BLaER1 treated with 17β-estradiol and CSF1 and Interleukin-3, amounts not matched to agents 10 nM and 100 nM (cell line): Measurements from ENCODE around the gene MAT2B.

Experiments
- H3K27ac ChIP-seq, 11 experiments: shearing (Covaris generic); formaldehyde crosslinking; 2 replicates each; pipeline ENCODE4 v1.8.1; 2022
- H3K27me3 ChIP-seq, 11 experiments: shearing (Covaris generic); formaldehyde crosslinking; 2 replicates each; pipeline ENCODE4 v1.8.1; 2022
- H3K36me3 ChIP-seq, 11 experiments: shearing (Covaris generic); formaldehyde crosslinking; 2 replicates each; pipeline ENCODE4 v1.8.1; 2022
- H3K4me1 ChIP-seq, 10 experiments: shearing (Covaris generic); formaldehyde crosslinking; 2 replicates each; pipeline ENCODE4 v1.8.1; 2022
- H3K4me2 ChIP-seq, 11 experiments: shearing (Covaris generic); formaldehyde crosslinking; 2 replicates each; pipeline ENCODE4 v1.8.1; 2022
- H3K4me3 ChIP-seq, 10 experiments: shearing (Covaris generic); formaldehyde crosslinking; 2 replicates each; pipeline ENCODE4 v1.8.1; 2022
- H3K9ac ChIP-seq, 11 experiments: shearing (Covaris generic); formaldehyde crosslinking; 2 replicates each; pipeline ENCODE4 v1.8.1; 2022
- H3K9me3 ChIP-seq, 11 experiments: shearing (Covaris generic); formaldehyde crosslinking; replicated peaks in 1 of 11; 2 replicates each; pipeline ENCODE4 v1.8.1; 2022
- H4K20me1 ChIP-seq, 11 experiments: shearing (Covaris generic); formaldehyde crosslinking; 2 replicates each; pipeline ENCODE4 v1.8.1; 2022
- Cebpa-rat ChIP-seq, 11 experiments: shearing (Covaris generic); IDR thresholded peaks; 2 replicates each; pipeline ENCODE4 v1.8.1; 2022

The MAT2B gene

DNA sequence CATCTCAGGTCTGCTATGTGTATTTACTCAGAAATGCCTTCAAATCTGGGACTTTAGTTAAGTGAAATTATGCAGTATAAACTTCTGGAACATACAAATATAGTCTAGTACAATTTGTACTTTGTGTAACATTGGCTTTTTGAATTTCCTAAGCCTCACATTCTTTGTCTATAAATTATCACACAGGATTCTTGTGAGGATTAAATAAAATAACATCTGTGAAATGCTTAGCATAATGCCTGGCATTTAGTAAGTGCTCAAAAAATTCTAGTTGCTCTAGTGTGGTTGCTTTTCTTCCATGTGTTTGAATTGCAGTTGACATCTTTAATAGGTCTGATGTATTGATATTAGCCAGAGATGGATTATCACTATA is 42.4 kb upstream of the MAT2B start:
- no peak for TF ChIP-seq Cebpa-rat (IDR thresholded peaks at IDR 0.05)
- peak overlapping the region in 10 of 11 experiments; percentile 82 to 99 (median 92); a peak in 14 of 22 replicates for H3K4me2 ChIP-seq
- peak overlapping the region in 1 of 11 experiments; percentile 97; a peak in 2 of 22 replicates for H3K9ac ChIP-seq
- peaks cover 18 to 30% (median 23%) of the 10 kb centered on the region in 10 experiments for H3K4me1 ChIP-seq
- 0 out of 20 replicates have a peak overlapping the region, but pooled peaks of 1 of the 10 experiments have one; percentile 88 for H3K4me3 ChIP-seq
- H3K27ac ChIP-seq = peak overlapping the region in 6 of 11 experiments; percentile 19 to 96 (median 90); a peak in 4 of 22 replicates
- H3K27me3 ChIP-seq = no peaks in the 10 kb centered on the region
- H3K36me3 ChIP-seq = peaks cover 0 to 41% (median 33%) of the 10 kb centered on the region in 11 experiments; a peak in 17 of 22 replicates
- no peaks in the 10 kb centered on the region for H3K9me3 ChIP-seq
- H4K20me1 ChIP-seq = 0 out of 22 replicates have a peak, but pooled peaks cover 0 to 8% (median 0%) of the 10 kb centered on the region in 11 experiments

- no peaks in the 10 kb centered on the region for H3K27me3 ChIP-seq
- peaks cover 0 to 8% (median 0%) of the 10 kb centered on the region in 11 experiments; a peak in 1 of 22 replicates for H4K20me1 ChIP-seq
- TF ChIP-seq Cebpa-rat (IDR thresholded peaks at IDR 0.05) = no peak
- peaks cover 7 to 87% (median 77%) of the 10 kb centered on the region in 11 experiments; a peak in 21 of 22 replicates for H3K36me3 ChIP-seq
- peaks cover 0 to 9% (median 4%) of the 10 kb centered on the region in 10 experiments; a peak in 12 of 20 replicates for H3K4me1 ChIP-seq
- no peak overlapping the region for H3K4me2 ChIP-seq
- no peak overlapping the region for H3K9ac ChIP-seq
- H3K27ac ChIP-seq = no peak overlapping the region
- H3K9me3 ChIP-seq = no peaks in the 10 kb centered on the region
- no peak overlapping the region for H3K4me3 ChIP-seq
Observed at GRCh38 chr5:163467682-163468081, 37.7 kb upstream of the MAT2B start.

DNA sequence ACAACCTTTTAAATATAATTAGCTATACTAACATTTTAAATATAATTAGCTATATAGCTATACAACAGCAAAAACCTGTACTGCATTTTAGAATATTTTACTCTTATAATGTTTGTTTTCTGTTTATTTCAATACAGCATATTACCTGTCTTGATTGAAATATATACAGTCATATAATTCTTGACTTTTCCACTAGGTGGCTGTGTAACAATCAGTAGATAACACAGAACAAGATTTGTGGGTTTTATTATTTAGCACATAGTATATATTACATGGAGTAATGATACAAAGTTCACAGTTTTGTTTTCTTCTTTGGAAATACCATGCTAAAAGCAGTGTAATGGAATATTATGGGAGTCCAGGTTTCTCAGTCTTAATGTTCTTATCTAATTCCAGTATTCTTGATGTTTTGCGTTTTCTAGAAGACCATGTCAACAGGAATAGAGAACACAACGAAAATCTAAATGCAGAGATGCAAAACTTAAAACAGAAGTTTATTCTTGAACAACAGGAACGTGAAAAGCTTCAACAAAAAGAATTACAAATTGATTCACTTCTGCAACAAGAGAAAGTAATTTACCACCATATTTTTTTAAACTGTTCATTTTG is 31.7 kb upstream of the MAT2B start:
- H3K4me2 ChIP-seq = no peak overlapping the region

DNA sequence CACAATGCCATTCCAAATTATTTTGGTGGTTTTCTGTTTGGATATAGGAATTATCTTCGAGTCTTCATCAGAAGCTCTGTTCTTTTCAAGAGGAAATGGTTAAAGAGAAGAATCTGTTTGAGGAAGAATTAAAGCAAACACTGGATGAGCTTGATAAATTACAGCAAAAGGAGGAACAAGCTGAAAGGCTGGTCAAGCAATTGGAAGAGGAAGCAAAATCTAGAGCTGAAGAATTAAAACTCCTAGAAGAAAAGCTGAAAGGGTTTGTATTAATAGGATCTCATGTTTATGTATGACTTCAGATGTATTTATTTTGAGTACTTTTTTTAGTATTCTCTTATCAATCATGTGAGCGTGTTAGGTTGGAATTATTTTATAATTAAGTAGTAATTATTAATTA is 30.0 kb upstream of the MAT2B start:
- Histone ChIP-seq H3K36me3 (peaks cover 1 to 100% (median 90%) of the 10 kb centered on the region in 11 experiments; a peak in 21 of 22 replicates), H4K20me1 (peaks cover 0 to 2% (median 0%) of the 10 kb centered on the region in 11 experiments; a peak in 1 of 22 replicates), H3K27me3 (no peaks in the 10 kb centered on the region), H3K4me1 (peaks cover 0 to 10% (median 0%) of the 10 kb centered on the region in 10 experiments; a peak in 2 of 20 replicates), H3K27ac (no peak overlapping the region), H3K4me3 (no peak overlapping the region), H3K9ac (no peak overlapping the region), H3K9me3 (no peaks in the 10 kb centered on the region), H3K4me2 (no peak overlapping the region; a peak in 1 of 22 replicates)
- no peak for TF ChIP-seq Cebpa-rat (IDR thresholded peaks at IDR 0.05)

More for the DNA sequence above, 31.7 kb upstream of the MAT2B start:
- H3K27me3 ChIP-seq = no peaks in the 10 kb centered on the region
- no peak overlapping the region for H3K4me3 ChIP-seq
- no peak for TF ChIP-seq Cebpa-rat (IDR thresholded peaks at IDR 0.05)
- H3K9ac ChIP-seq = no peak overlapping the region
- H3K27ac ChIP-seq = no peak overlapping the region
- H3K9me3 ChIP-seq = no peaks in the 10 kb centered on the region
- H3K36me3 ChIP-seq = peaks cover 7 to 100% (median 91%) of the 10 kb centered on the region in 11 experiments; a peak in 21 of 22 replicates
- peaks cover 0 to 10% (median 0%) of the 10 kb centered on the region in 10 experiments; a peak in 2 of 20 replicates for H3K4me1 ChIP-seq
- peaks cover 0 to 5% (median 0%) of the 10 kb centered on the region in 11 experiments; a peak in 1 of 22 replicates for H4K20me1 ChIP-seq

DNA sequence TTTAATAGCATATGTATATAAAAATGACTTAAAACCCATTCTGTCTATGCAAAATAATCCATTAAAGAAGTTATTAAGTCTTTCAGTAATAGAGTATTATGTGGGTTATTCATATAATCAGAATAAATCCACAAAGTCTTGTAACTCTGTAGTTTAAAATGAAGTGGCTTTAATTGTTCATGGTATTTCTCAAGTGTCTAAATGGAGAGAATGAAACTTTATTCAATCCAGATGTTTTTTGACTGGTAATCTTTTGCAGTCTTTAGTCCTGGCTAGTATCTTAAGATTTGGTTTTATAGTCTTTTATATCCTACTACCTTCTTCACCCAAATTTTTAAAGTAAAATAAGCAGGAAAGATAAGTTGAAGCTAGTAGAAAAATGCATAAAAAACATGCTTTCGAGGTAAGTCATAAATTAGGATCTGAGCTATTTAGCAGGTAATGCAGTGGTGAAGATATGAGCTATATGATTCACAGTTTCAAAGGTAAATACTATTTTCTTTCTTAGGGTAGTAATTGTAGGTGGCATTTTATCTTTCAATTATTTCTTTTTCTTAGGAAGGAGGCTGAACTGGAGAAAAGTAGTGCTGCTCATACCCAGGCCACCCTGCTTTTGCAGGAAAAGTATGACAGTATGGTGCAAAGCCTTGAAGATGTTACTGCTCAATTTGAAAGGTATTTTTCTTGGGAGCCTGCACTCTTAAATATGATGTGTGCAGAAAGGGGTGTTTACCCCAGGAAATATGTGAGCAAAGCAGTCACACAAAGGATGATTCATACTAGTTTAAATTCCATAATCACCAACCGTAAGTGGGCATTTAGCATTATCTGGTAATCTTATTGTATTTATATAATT is 27.1 kb upstream of the MAT2B start:
- Histone ChIP-seq H3K36me3 (peaks cover 0 to 100% (median 82%) of the 10 kb centered on the region in 11 experiments; a peak in 19 of 22 replicates), H3K27me3 (no peaks in the 10 kb centered on the region), H3K9ac (no peak overlapping the region), H4K20me1 (no peaks in the 10 kb centered on the region), H3K9me3 (no peaks in the 10 kb centered on the region), H3K4me1 (peaks cover 0 to 10% (median 0%) of the 10 kb centered on the region in 10 experiments; a peak in 2 of 20 replicates), H3K27ac (no peak overlapping the region), H3K4me2 (no peak overlapping the region), H3K4me3 (no peak overlapping the region)
- no peak for TF ChIP-seq Cebpa-rat (IDR thresholded peaks at IDR 0.05)

- Histone ChIP-seq H3K9ac (no peak overlapping the region), H3K4me2 (no peak overlapping the region)
- TF ChIP-seq Cebpa-rat (IDR thresholded peaks at IDR 0.05) = no peak
Observed at GRCh38 chr5:163478982-163479271, 26.5 kb upstream of the MAT2B start.

GRCh38 chr5:163489055-163489744 is 16.2 kb upstream of the MAT2B start:
- no peak overlapping the region for H3K9ac ChIP-seq
- no peak for TF ChIP-seq Cebpa-rat (IDR thresholded peaks at IDR 0.05)
- H3K4me1 ChIP-seq = no peaks in the 10 kb centered on the region
- peaks cover 5 to 99% (median 82%) of the 10 kb centered on the region in 11 experiments; a peak in 21 of 22 replicates for H3K36me3 ChIP-seq
- no peak overlapping the region for H3K4me2 ChIP-seq
- peaks cover 0 to 5% (median 0%) of the 10 kb centered on the region in 11 experiments; a peak in 2 of 22 replicates for H4K20me1 ChIP-seq
- peak overlapping the region in 1 of 11 experiments; percentile 11; a peak in 1 of 22 replicates for H3K27ac ChIP-seq
- no peaks in the 10 kb centered on the region for H3K9me3 ChIP-seq
- no peaks in the 10 kb centered on the region for H3K27me3 ChIP-seq
- no peak overlapping the region for H3K4me3 ChIP-seq

More at GRCh38 chr5:163478982-163479271, 26.5 kb upstream of the MAT2B start:
- H3K27me3 ChIP-seq = no peaks in the 10 kb centered on the region
- peaks cover 0 to 100% (median 84%) of the 10 kb centered on the region in 11 experiments; a peak in 19 of 22 replicates for H3K36me3 ChIP-seq
- H4K20me1 ChIP-seq = no peaks in the 10 kb centered on the region
- no peaks in the 10 kb centered on the region for H3K9me3 ChIP-seq
- H3K4me1 ChIP-seq = peaks cover 0 to 10% (median 0%) of the 10 kb centered on the region in 10 experiments; a peak in 2 of 20 replicates
- H3K27ac ChIP-seq = no peak overlapping the region
- H3K4me3 ChIP-seq = no peak overlapping the region

- Histone ChIP-seq H3K9ac (no peak overlapping the region), H3K9me3 (peaks cover 0 to 3% (median 0%) of the 10 kb centered on the region in 11 experiments; a peak in 1 of 22 replicates), H3K4me2 (no peak overlapping the region), H3K27ac (peak overlapping the region in 1 of 11 experiments; percentile 11; a peak in 1 of 22 replicates), H3K27me3 (no peaks in the 10 kb centered on the region), H3K36me3 (peaks cover 5 to 94% (median 77%) of the 10 kb centered on the region in 11 experiments; a peak in 21 of 22 replicates), H4K20me1 (peaks cover 0 to 5% (median 0%) of the 10 kb centered on the region in 11 experiments; a peak in 2 of 22 replicates), H3K4me1 (no peaks in the 10 kb centered on the region), H3K4me3 (no peak overlapping the region)
- TF ChIP-seq Cebpa-rat (IDR thresholded peaks at IDR 0.05) = no peak
Observed at GRCh38 chr5:163489745-163490075, 15.7 kb upstream of the MAT2B start.
